Measurements from ENCODE around the gene E2F8. TPM values are rescaled to one million over a fixed set of nuclear protein-coding genes. Genes with fewer than 3 reads are reported as not detected.

E2F8 gene
- total RNA-seq, 1 donor from 2014 or later = 0.08 TPM

GRCh38 chr11:19226378-19227195 lies 14.2 kb downstream of the E2F8 start:
- DNase-seq (ENCODE audit: low spot score) (no peak), ATAC-seq (no peak)

- DNase-seq (ENCODE audit: low spot score) = no peak
- no peak for ATAC-seq
These were observed 15.2 kb downstream of the E2F8 start for GRCh38 chr11:19225581-19225980.

GRCh38 chr11:19225123-19225522 lies 15.6 kb downstream of the E2F8 start:
- no peak for DNase-seq (ENCODE audit: low spot score)
- ATAC-seq = no peak

DNA sequence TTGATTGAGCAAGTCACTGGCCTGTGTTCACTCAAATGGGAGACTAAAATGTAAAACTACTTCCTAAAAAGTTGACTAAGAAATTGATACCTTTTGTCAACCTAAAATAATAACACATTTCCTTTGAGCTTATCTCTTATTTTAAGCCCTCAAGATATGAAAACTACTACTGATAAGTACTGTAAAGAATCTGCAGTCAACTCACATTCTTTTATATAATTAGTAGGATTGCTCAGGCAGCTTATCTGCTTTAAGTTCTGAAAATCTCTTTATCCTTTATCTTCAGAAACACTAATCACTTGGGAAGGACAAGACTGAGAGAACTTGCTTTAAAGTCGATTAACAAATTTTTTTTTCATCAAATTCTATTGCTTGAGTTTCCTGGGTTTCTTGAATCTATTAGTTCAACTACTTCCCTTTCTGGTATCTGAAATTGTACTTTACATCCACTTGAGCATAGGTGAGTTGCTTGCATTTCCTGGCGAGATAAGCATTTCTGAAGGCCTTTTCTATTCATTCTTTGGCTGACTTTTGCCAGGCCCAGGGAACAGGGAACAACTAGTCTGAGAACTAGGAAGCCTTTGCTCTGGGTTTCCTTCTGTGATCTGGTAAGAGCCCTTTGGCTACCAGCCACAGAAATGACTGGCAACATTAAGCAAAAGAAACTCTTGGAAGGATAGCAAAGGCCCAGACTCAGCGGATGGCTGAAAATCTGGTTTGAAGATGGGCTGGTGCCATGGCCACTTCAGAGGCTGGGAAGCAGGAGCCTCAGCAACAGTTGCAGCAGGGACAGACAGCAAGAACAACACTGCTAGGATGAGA lies 19.6 kb downstream of the E2F8 start:
- no peak for DNase-seq (ENCODE audit: low spot score)
- ATAC-seq = no peak

- ATAC-seq (no peak), DNase-seq (ENCODE audit: low spot score) (no peak)
These were observed 21.8 kb downstream of the E2F8 start for GRCh38 chr11:19218786-19219460.

DNA sequence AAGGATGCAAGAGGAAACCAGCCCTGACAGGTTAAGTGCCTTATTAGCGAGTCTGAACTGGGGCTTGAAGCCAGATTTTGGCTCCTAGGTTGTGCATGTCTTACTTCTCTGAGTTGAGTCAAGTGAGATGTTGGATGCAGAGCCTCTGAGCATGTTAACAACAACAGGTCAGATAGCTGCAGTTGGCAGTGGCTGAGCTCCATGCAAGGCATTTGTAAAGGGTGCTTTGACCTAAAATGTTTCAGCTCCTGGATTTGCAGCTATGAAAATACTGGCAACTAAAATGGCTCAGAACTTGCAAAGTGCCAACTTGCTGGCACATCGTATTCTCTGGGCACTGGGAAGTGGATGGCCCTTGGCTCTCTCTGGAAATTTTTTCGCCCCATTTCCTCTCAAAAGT lies 22.5 kb downstream of the E2F8 start:
- DNase-seq (ENCODE audit: low spot score) = no peak
- no peak for ATAC-seq

GRCh38 chr11:19216709-19217374 lies 23.9 kb downstream of the E2F8 start:
- ATAC-seq (no peak), DNase-seq (ENCODE audit: low spot score) (no peak)

DNA sequence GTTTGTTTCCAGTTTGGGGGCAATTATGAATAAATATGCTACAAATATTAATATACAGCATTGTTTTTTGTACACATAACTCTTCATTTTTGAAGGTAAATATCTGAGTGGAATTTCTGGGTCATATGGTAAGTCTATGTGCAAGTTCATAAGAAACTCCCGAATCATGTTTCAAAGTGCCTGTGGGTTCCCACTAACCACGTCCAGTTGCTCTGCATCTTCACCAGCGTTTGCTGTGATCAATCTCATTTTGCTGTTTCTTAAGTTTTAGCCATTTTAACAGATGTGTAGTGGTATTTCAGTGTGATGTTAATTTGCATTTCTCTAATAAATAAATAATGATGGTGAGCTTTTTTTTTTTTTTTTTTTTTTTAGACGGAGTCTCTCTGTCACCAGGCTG lies 24.7 kb downstream of the E2F8 start:
- no peak for ATAC-seq
- no peak for DNase-seq (ENCODE audit: low spot score)

DNA sequence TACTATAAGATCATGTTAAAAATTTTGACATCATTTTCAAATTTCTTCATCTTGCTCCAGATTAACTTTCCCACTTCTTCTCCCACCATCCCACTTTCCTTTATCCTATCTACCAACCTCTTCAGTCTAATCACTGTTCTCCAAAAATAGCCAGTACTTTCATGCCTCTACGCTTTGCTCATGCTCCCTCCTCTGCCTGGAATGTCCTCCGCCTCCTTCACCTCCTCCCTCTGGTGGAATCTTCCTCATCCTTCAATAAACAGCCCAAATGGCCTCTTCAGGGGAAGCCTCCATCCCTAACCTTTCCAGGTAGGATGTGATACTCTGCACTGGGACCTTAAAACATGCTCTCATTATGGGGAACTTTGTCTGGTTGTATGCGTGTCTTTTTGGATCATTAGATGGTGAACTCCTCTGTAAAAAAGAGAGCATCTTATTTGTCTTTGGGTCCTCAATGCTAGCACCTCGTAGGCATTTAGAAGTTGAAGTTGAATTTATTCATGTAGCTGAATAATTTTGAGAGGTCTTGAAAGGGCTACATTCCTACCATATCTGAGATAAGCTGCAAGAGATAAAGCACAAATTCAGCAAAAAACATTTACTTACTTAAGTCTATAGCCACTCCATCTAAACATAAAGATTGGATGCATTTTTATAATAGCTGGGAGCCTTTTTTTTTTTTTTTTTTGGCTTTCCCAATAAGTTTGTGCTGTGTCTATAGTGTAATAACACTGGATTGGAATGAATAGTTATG lies 31.0 kb downstream of the E2F8 start:
- no peak for ATAC-seq
- no peak for DNase-seq (ENCODE audit: low spot score)

DNA sequence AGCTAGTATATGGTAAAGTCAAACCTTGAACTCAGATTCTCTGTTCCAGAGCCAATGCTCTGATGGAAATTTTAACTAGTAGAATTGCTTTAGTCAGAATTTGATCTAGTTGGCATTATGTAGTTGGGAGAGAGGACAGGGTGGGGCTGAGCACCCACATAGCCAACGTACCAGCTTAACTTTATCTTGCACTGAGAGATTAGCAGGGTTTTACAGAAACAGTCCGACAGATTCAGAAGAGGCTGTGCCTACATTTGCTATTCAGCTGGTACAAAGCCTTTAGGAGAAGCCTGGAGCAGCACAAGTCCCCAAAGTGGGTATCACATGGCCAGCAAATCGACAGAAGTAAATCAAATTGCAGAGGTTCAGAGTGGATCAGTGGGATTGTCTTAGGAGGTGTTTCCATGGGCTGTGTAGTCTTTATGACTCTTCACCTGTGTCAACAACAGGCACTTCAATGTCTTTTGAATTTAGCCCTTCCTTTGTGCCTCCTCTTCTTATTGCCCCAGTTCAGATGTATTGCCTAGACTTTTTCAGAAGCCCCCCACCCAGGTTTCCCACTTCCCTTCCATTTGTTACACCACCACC lies 31.7 kb downstream of the E2F8 start:
- ATAC-seq = no peak
- DNase-seq (ENCODE audit: low spot score) = no peak

GRCh38 chr11:19208181-19208580 lies 32.6 kb downstream of the E2F8 start:
- ATAC-seq = no peak
- DNase-seq (ENCODE audit: low spot score) = no peak

DNA sequence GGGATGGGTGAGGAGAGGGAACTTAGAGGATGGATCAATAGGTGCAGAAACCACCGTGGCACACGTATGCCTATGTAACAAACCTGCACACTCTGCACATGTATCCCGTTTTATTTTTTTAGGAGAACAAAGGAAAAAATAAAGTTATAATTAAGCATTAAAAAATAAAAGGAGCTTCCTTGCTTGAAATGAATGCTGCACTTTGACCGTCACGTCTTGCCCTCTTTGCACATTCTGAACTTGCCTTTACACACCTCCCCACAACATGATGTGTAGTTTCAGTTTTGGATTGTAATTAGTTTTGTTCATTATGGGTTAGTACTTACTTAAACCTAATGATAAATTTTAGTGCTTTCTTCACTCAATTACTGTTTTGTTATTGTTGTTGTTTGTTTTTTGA lies 35.9 kb downstream of the E2F8 start:
- ATAC-seq (no peak), DNase-seq (ENCODE audit: low spot score) (no peak)

- DNase-seq (ENCODE audit: low spot score) = no peak
- ATAC-seq = no peak
These were observed 38.8 kb downstream of the E2F8 start, which contains the start of gene CSRP3 for GRCh38 chr11:19201737-19202605. Gene CSRP3 (minus strand): TSS chr11:19201983. CDS start chr11:19192448, 9,535 bp downstream.

DNA sequence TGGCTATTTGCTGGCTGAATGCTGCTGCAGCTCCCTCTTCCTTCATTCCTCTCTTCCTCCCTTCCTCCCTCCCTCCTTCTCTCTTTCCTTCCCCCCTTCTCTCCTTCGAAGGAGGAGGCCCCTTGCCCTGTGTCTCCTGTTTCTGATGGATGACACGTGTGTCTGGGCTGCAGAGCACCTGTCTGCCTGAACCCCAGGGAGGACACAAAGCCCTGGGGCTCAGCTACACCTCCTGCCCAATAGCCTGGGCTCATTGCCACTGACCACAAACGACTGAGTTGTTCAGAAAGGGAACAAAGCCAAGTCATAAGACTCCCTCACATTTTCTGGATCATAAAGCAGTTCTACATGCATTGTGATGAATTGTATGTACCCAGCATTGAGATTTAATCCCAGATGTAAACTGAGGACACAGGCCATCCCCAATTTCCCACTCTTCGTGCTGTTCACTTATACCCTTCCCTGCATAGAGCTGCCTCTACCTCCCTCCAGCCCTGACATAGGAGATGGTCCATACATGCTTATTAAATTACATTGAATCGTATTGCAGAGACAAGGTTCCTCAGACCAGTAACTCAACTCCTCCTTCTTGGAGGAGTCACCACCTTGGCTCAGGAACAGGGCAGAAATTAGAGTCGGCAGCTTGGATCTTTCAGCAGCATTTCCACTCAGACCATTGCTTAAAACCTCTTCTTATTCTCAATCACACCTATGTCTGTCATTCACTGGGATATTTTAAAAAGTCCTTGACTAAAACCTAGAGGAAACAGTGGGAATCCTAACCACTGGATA lies 40.1 kb downstream of the E2F8 start:
- DNase-seq (ENCODE audit: low spot score) (no peak), ATAC-seq (no peak)

DNA sequence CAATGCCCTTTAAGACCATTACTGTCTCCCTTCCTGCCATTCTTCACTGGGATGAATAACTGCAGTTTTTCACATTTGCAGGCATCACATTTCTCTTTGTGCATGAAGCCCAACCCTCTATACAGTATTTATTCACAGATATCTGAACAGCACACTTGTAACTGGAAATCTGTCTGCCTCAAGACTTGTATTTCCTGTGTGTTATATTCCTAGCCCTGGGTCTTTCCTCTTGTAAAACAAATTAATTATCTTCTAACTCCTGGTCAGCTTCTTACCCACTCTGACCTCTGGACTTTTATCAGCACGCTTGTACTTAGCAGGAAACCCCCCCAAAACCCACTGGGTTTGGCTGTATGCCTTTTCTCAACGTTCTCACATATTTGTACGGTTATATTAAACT lies 41.0 kb downstream of the E2F8 start:
- DNase-seq (ENCODE audit: low spot score) = no peak
- ATAC-seq = no peak

DNA sequence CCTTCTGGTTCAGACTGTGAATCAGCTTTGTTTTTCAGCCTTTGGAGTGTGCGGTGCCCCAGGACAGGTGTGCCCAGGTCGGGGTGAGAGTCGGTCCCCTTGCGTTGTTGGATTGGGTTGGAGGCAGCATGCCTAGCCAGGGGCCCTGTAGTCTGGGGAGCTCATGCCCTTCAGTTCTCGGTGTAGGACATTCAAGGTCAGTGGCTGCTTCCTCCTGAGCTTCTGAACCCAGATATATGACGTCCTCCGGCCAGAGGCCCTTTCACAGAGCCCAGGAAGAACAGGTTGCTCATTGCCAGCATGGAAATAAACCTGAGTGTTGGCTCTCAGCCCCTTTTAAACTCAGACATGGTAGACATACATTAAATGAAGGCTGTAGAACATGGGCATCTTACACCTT lies 41.7 kb downstream of the E2F8 start:
- ATAC-seq (no peak), DNase-seq (ENCODE audit: low spot score) (no peak)

DNA sequence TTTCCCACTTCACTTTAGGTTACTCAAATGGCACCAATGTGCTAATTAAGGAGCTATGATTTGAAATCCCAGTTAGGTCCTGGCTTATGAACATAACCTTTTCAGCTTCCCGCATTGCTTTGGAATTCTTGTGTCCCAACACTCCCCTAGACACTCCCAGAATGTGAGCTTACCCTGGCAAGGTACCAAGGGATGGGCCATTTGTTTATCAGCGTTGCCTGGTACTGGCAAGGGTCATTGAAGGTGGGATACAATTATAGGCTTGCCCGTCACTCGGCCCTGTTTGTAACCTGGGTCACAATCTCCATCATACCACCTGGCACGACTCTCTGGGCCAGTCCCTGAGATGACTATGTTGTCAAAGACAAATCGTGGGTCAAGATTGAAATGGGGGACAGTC lies 44.3 kb downstream of the E2F8 start:
- DNase-seq (ENCODE audit: low spot score) (no peak), ATAC-seq (no peak)

DNA sequence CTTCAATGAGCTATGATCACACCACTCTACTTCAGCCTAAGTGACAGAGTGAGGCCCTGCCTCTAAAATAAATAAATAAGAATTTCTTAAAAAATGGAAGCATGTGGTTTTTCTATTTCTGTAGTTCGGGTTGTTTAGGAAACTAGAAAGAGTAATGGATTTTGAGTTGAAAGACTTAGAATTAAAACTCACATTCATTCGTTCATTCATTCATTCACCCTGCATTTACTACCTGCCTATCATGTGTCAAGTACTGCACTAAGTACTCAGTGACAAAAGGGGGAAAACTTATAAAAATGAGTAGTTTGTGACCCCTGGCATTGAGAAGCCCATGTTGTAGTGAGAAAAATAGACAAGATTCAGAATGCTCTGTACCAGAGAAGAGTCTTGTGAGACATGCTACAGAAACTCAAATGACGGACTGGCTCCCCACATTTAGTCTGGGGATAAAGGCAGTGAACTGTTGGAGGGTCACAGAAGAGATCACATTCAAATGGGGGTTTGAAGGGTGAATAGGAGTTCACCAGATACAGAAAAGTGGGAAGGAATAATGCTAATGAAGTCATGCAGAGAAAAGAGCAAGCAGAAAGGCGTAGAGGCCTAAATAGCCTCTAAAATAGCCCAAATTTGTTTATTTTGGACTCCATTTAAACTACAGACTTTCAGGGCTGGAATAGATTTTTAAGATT lies 46.0 kb downstream of the E2F8 start:
- no peak for DNase-seq (ENCODE audit: low spot score)
- no peak for ATAC-seq
